Cardiac fibroblast (primary cell): ENCODE measurements around the gene TSPAN17.
A peak's percentile ranks its signal among the peaks of the same experiment; 100 is the strongest.

Source experiments
- DNase-seq, 2 donors: peaks; one replicate each; pipeline versions ENCODE4 v3.0.0 to v3.0.0-alpha.2; 2010; ENCODE audit warnings: low read depth in 2 of 2
- H3K4me3 ChIP-seq, 2 donors: replicated peaks in 1 of 2; 1 replicate in 1 of 2; 2 replicates in 1 of 2; pipeline ENCODE4 v1.5.1; 2011; ENCODE audit warnings: low read depth in 2 of 2, low read length in 2 of 2, mild to moderate bottlenecking in 2 of 2, moderate library complexity in 1 of 2
- CTCF ChIP-seq: IDR thresholded peaks from one replicate; pipeline ENCODE4 v1.5.1; 2011; ENCODE audit warnings: low read depth, mild to moderate bottlenecking, low read length, inconsistent platforms

Gene TSPAN17

GRCh38 chr5:176646707-176647029, 616 bp upstream of the TSPAN17 start:
- peak overlapping the region; percentile 19 to 24 for H3K4me3 ChIP-seq
- TF ChIP-seq CTCF, result no peak
- no peak for DNase-seq

- H3K4me3 ChIP-seq, result peak overlapping the region; percentile 82 to 84
- TF ChIP-seq CTCF, result no peak
- DNase-seq, result peak in 1 of 2 donors; percentile 34
Measured at GRCh38 chr5:176647843-176648473, 674 bp downstream of the TSPAN17 start.

- H3K4me3 ChIP-seq, result peak overlapping the region; percentile 82 to 84
- DNase-seq, result no peak
- no peak for TF ChIP-seq CTCF
Measured at GRCh38 chr5:176648474-176649194, 1.4 kb downstream of the TSPAN17 start.

- DNase-seq, result no peak
- no peak for TF ChIP-seq CTCF
- no peak overlapping the region for H3K4me3 ChIP-seq
Measured at GRCh38 chr5:176650354-176650884, 3.1 kb downstream of the TSPAN17 start.

- TF ChIP-seq CTCF, result no peak
- H3K4me3 ChIP-seq, result no peak overlapping the region
- no peak for DNase-seq
Measured at GRCh38 chr5:176651472-176651980, 4.2 kb downstream of the TSPAN17 start.

- TF ChIP-seq CTCF, result no peak
Measured at GRCh38 chr5:176652136-176652535, 4.9 kb downstream of the TSPAN17 start.

More at GRCh38 chr5:176652136-176652535, 4.9 kb downstream of the TSPAN17 start:
- H3K4me3 ChIP-seq, result no peak overlapping the region
- peak in 1 of 2 donors; percentile 11 for DNase-seq
